Measurements from ENCODE around the gene ST3GAL2.
A peak's percentile ranks its signal among the peaks of the same experiment; 100 is the strongest.

ST3GAL2 gene

DNA sequence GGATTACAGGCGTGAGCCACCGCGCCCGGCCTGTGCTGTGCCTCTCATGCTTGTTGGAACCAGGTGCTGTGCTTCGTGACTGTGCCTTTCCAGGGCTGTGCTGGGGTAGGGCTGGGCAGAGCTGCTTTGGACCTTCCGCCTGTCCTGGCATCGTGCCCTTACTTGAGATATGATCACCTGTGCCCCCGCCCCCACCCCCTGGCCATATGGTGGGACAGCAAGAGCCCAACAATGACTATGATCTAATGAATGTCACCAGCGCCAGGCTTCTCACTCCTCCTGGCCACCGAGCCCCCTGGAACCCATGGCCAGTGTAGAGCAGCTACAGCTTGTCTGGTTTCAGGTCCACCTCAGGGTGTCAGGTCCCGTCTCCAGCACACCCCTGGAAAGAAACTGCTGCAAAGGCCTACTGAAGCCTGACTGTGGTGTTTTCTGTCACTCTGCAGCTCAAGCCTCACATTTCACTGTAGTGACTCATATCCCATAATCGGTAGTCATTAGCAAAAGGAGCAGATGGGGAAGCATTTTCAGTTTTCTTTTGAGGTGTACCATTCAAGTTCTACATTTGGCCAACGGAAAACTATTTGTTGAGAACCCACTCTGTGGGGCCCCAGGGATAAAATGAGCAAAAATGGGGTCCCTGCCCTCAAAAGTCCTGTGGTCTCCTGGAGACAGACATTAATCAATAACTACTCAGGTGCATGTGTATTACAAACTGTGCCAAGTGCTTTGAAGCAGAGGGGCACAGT is 37.5 kb upstream of the ST3GAL2 start:
- Histone ChIP-seq H3K4me2 (ENCODE audit: low read length) (peak overlapping the region; percentile 60), H3K27ac (ENCODE audit: low read length) (peak overlapping the region; percentile 98), H2AFZ (ENCODE audit: low read depth, low read length) (no peak overlapping the region), H3K9me3 (ENCODE audit: insufficient read depth, low read length) (no peaks in the 10 kb centered on the region), H3K4me1 (ENCODE audit: low read length) (peaks cover 70% of the 10 kb centered on the region), H3K36me3 (replicated peaks; ENCODE audit: low read depth, low read length) (peaks cover 39% of the 10 kb centered on the region), H3K27me3 (ENCODE audit: low read depth, low read length) (no peaks in the 10 kb centered on the region), H3K79me2 (ENCODE audit: low read length) (no peaks in the 10 kb centered on the region), H4K20me1 (ENCODE audit: insufficient read depth, low read length) (no peaks in the 10 kb centered on the region), H3K9ac (ENCODE audit: low read length) (peak overlapping the region; percentile 71; the same call in 1 of the 2 replicates), H3K4me3 (ENCODE audit: low read length) (peak overlapping the region; percentile 35)
- TF ChIP-seq, protein P1, sequence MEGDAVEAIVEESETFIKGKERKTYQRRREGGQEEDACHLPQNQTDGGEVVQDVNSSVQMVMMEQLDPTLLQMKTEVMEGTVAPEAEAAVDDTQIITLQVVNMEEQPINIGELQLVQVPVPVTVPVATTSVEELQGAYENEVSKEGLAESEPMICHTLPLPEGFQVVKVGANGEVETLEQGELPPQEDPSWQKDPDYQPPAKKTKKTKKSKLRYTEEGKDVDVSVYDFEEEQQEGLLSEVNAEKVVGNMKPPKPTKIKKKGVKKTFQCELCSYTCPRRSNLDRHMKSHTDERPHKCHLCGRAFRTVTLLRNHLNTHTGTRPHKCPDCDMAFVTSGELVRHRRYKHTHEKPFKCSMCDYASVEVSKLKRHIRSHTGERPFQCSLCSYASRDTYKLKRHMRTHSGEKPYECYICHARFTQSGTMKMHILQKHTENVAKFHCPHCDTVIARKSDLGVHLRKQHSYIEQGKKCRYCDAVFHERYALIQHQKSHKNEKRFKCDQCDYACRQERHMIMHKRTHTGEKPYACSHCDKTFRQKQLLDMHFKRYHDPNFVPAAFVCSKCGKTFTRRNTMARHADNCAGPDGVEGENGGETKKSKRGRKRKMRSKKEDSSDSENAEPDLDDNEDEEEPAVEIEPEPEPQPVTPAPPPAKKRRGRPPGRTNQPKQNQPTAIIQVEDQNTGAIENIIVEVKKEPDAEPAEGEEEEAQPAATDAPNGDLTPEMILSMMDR (IDR thresholded peaks at IDR 0.05; ENCODE audit: low read depth, low read length), result no peak
- TF ChIP-seq EZH2phosphoT487 (IDR thresholded peaks at IDR 0.05; ENCODE audit: low read depth), result peak; percentile 80

DNA sequence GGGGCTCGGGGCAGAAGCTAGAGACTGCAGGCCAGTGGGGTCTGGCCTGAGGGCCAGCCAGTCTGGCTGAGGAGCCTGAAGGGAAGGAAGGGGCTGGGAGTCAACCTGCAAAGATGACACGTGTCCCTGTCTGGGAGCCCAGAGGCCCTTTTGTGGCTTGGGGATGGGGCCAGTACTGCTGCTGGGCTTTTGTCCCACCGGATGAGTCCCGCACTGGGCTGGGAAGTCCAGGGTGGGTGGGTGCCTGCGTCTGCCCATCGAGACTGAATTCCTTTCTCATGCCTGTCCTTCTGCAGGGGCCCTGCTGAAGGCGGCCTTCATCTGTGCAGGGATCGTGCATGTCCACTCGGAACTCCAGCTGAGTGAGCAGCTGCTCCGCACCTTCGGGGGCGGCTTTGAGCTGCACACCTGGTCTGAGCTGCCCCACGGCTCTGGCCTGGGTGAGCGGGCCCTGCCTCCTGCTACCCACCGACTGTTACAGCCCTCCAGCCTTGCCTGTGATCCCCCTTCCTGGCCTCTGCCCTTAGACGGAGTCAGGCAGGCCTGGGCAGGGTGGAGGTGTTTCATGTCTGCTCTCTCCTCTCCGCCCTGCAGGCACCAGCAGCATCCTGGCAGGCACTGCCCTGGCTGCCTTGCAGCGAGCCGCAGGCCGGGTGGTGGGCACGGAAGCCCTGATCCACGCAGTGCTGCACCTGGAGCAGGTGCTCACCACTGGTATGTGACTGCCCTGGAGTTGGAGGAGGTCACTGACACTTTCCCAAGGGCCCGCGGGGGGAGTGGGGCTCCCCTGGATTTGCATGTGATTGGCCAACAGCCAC is 36.4 kb upstream of the ST3GAL2 start:
- H3K9ac ChIP-seq (ENCODE audit: low read length), result peak overlapping the region; percentile 71; the same call in 1 of the 2 replicates
- H3K4me1 ChIP-seq (ENCODE audit: low read length), result peaks cover 58% of the 10 kb centered on the region
- H2AFZ ChIP-seq (ENCODE audit: low read depth, low read length), result no peak overlapping the region
- peaks cover 27% of the 10 kb centered on the region for H3K36me3 ChIP-seq (replicated peaks; ENCODE audit: low read depth, low read length)
- peak overlapping the region; percentile 36 for H3K4me2 ChIP-seq (ENCODE audit: low read length)
- H3K27me3 ChIP-seq (ENCODE audit: low read depth, low read length), result no peaks in the 10 kb centered on the region
- TF ChIP-seq EZH2phosphoT487 (IDR thresholded peaks at IDR 0.05; ENCODE audit: low read depth), result no peak
- TF ChIP-seq, protein P1 (IDR thresholded peaks at IDR 0.05; ENCODE audit: low read depth, low read length), result no peak
- H3K27ac ChIP-seq (ENCODE audit: low read length), result peak overlapping the region; percentile 98
- H4K20me1 ChIP-seq (ENCODE audit: insufficient read depth, low read length), result no peaks in the 10 kb centered on the region
- H3K9me3 ChIP-seq (ENCODE audit: insufficient read depth, low read length), result no peaks in the 10 kb centered on the region
- no peaks in the 10 kb centered on the region for H3K79me2 ChIP-seq (ENCODE audit: low read length)
- no peak overlapping the region; the same call in 1 of the 2 replicates for H3K4me3 ChIP-seq (ENCODE audit: low read length)

DNA sequence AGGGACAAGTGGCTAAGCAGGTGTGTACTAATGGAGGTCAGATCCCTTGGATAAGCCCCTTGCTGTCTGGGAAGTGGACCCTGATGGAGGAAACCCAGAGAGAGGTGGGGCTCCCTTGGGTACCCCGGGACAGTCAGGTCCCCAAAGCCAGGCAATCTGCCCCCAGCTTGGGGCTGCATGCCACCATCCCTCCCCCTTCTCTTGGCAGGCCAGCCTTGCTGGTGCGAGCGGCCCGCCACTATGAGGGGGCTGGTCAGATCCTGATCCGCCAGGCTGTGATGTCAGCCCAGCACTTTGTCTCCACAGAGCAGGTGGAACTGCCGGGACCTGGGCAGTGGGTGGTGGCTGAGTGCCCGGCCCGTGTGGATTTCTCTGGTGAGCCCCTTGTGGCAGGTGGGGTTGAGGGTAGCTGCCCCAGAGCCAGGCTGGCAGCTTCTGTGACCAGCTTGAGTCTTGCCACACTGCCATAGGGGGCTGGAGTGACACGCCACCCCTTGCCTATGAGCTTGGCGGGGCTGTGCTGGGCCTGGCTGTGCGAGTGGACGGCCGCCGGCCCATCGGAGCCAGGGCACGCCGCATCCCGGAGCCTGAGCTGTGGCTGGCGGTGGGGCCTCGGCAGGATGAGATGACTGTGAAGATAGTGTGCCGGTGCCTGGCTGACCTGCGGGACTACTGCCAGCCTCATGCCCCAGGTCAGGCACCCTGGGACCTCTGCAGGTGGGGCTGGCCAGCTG is 35.6 kb upstream of the ST3GAL2 start:
- no peak overlapping the region for H3K4me2 ChIP-seq (ENCODE audit: low read length)
- H3K36me3 ChIP-seq (replicated peaks; ENCODE audit: low read depth, low read length), result peaks cover 19% of the 10 kb centered on the region
- no peaks in the 10 kb centered on the region for H4K20me1 ChIP-seq (ENCODE audit: insufficient read depth, low read length)
- no peaks in the 10 kb centered on the region for H3K9me3 ChIP-seq (ENCODE audit: insufficient read depth, low read length)
- no peak for TF ChIP-seq EZH2phosphoT487 (IDR thresholded peaks at IDR 0.05; ENCODE audit: low read depth)
- TF ChIP-seq, protein P1 (IDR thresholded peaks at IDR 0.05; ENCODE audit: low read depth, low read length), result no peak
- no peak overlapping the region for H3K4me3 ChIP-seq (ENCODE audit: low read length)
- no peak overlapping the region for H3K9ac ChIP-seq (ENCODE audit: low read length)
- H3K27me3 ChIP-seq (ENCODE audit: low read depth, low read length), result no peaks in the 10 kb centered on the region
- peaks cover 56% of the 10 kb centered on the region for H3K4me1 ChIP-seq (ENCODE audit: low read length)
- H3K27ac ChIP-seq (ENCODE audit: low read length), result no peak overlapping the region
- H2AFZ ChIP-seq (ENCODE audit: low read depth, low read length), result no peak overlapping the region
- H3K79me2 ChIP-seq (ENCODE audit: low read length), result no peaks in the 10 kb centered on the region
